ENCODE results near the gene PFDN6. TPM values are rescaled to one million over a fixed set of nuclear protein-coding genes. Genes with fewer than 3 reads are reported as not detected.

Gene PFDN6
- polyA plus RNA-seq, 1 donor (not counting 4 experiments of a cell fraction or from before 2014, with no cell fraction given) = 106 TPM

DNA sequence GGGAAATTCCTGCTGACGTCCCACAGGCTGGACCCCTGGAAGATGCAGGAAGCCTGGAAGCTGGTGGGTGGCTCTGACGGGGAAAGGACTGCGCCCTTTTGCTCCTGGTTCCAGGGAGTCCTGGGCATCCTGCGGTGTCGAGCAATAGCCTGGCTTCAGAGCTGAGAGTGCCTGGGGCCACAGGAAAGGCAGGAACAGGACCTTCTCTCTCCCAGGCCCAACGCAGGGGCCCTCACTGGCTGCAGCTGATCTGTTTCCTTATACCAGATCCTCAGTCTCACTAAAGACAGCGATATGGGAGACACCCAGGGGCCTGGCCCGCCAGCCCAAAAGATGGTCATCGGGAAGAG, 11.0 kb upstream of the PFDN6 start:
- Histone ChIP-seq H3K36me3 (ENCODE audit: control insufficient read depth in 2 of 2, extremely low read depth in 1 of 2, insufficient read depth in 2 of 2, low read length in 2 of 2) (peaks cover 37 to 47% of the 10 kb centered on the region in 2 experiments), H3K4me3 (ENCODE audit: control insufficient read depth in 2 of 3, extremely low read depth in 1 of 3, insufficient read depth in 2 of 3, low read depth in 1 of 3, low read length in 3 of 3) (no peak overlapping the region)

GRCh38 chr6:33278810-33279209, 10.6 kb upstream of the PFDN6 start:
- DNase-seq (ENCODE audit: low read depth, low spot score) (no peak), FAIRE-seq (no peak)
- Histone ChIP-seq H3K4me2 (ENCODE audit: control insufficient read depth, extremely low read depth, insufficient read depth, low read depth, low read length) (no peak overlapping the region), H3K9me1 (ENCODE audit: control insufficient read depth, extremely low read depth, insufficient read depth, low read length) (peaks cover 2% of the 10 kb centered on the region), H3K9me3 (ENCODE audit: control insufficient read depth, low read depth, low read length) (no peaks in the 10 kb centered on the region), H3K36me3 (ENCODE audit: control insufficient read depth in 2 of 2, extremely low read depth in 1 of 2, insufficient read depth in 2 of 2, low read length in 2 of 2) (peaks cover 40 to 42% of the 10 kb centered on the region in 2 experiments), H3K27ac (ENCODE audit: control insufficient read depth, insufficient read depth, low read length) (no peak overlapping the region), H4K20me1 (ENCODE audit: control insufficient read depth, extremely low read depth, insufficient read depth, low read length) (peaks cover 30% of the 10 kb centered on the region), H3K4me1 (ENCODE audit: control insufficient read depth, extremely low read depth, insufficient read depth, low read length) (peaks cover 28% of the 10 kb centered on the region), H2AFZ (ENCODE audit: control insufficient read depth, low read length) (no peak overlapping the region), H3K4me3 (ENCODE audit: control insufficient read depth in 2 of 3, extremely low read depth in 1 of 3, insufficient read depth in 2 of 3, low read depth in 1 of 3, low read length in 3 of 3) (no peak overlapping the region), H3K79me2 (ENCODE audit: control insufficient read depth, insufficient read depth, low read length) (peaks cover 22% of the 10 kb centered on the region), H3K27me3 (ENCODE audit: control insufficient read depth, extremely low read depth, insufficient read depth, low read length) (no peaks in the 10 kb centered on the region), H3K9ac (ENCODE audit: control insufficient read depth, extremely low read depth, insufficient read depth, low read length) (no peak overlapping the region)
- dilution Hi-C loops (cut with MboI; ENCODE audit: extremely low pct_ligation_motif_present, low sequenced_read_pairs) = no loop called here
- TF ChIP-seq EZH2 (IDR thresholded peaks at IDR 0.05; ENCODE audit: low read length) = no peak
- TF ChIP-seq, protein P1, sequence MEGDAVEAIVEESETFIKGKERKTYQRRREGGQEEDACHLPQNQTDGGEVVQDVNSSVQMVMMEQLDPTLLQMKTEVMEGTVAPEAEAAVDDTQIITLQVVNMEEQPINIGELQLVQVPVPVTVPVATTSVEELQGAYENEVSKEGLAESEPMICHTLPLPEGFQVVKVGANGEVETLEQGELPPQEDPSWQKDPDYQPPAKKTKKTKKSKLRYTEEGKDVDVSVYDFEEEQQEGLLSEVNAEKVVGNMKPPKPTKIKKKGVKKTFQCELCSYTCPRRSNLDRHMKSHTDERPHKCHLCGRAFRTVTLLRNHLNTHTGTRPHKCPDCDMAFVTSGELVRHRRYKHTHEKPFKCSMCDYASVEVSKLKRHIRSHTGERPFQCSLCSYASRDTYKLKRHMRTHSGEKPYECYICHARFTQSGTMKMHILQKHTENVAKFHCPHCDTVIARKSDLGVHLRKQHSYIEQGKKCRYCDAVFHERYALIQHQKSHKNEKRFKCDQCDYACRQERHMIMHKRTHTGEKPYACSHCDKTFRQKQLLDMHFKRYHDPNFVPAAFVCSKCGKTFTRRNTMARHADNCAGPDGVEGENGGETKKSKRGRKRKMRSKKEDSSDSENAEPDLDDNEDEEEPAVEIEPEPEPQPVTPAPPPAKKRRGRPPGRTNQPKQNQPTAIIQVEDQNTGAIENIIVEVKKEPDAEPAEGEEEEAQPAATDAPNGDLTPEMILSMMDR (optimal IDR thresholded peaks at IDR 0.05 in 1 of 3, IDR thresholded peaks at IDR 0.05 in 1 of 3, conservative IDR thresholded peaks at IDR 0.05 in 1 of 3; ENCODE audit: extremely low read depth in 1 of 3, insufficient read depth in 2 of 3, low read length in 3 of 3) = no peak

More for the DNA sequence above, 11.0 kb upstream of the PFDN6 start:
- H3K4me1 ChIP-seq (ENCODE audit: control insufficient read depth, extremely low read depth, insufficient read depth, low read length) = peaks cover 31% of the 10 kb centered on the region
- H3K9me1 ChIP-seq (ENCODE audit: control insufficient read depth, extremely low read depth, insufficient read depth, low read length) = peaks cover 2% of the 10 kb centered on the region
- H3K9ac ChIP-seq (ENCODE audit: control insufficient read depth, extremely low read depth, insufficient read depth, low read length) = no peak overlapping the region
- FAIRE-seq (no peak), DNase-seq (ENCODE audit: low read depth, low spot score) (no peak)
- TF ChIP-seq EZH2 (IDR thresholded peaks at IDR 0.05; ENCODE audit: low read length) = no peak
- TF ChIP-seq, protein P1 (optimal IDR thresholded peaks at IDR 0.05 in 1 of 3, IDR thresholded peaks at IDR 0.05 in 1 of 3, conservative IDR thresholded peaks at IDR 0.05 in 1 of 3; ENCODE audit: extremely low read depth in 1 of 3, insufficient read depth in 2 of 3, low read length in 3 of 3) = no peak
- H3K27ac ChIP-seq (ENCODE audit: control insufficient read depth, insufficient read depth, low read length) = no peak overlapping the region
- H2AFZ ChIP-seq (ENCODE audit: control insufficient read depth, low read length) = no peak overlapping the region
- H3K4me2 ChIP-seq (ENCODE audit: control insufficient read depth, extremely low read depth, insufficient read depth, low read depth, low read length) = no peak overlapping the region
- no peaks in the 10 kb centered on the region for H3K27me3 ChIP-seq (ENCODE audit: control insufficient read depth, extremely low read depth, insufficient read depth, low read length)
- H3K9me3 ChIP-seq (ENCODE audit: control insufficient read depth, low read depth, low read length) = no peaks in the 10 kb centered on the region
- H4K20me1 ChIP-seq (ENCODE audit: control insufficient read depth, extremely low read depth, insufficient read depth, low read length) = peaks cover 34% of the 10 kb centered on the region
- peaks cover 26% of the 10 kb centered on the region for H3K79me2 ChIP-seq (ENCODE audit: control insufficient read depth, insufficient read depth, low read length)
- dilution Hi-C loops (cut with MboI; ENCODE audit: extremely low pct_ligation_motif_present, low sequenced_read_pairs) = no loop called here
